ENCODE data around the gene OR1K1.
"Not testable (repeated sequence)": the region's sequence is repeated elsewhere in the genome, so short reads cannot be mapped to it uniquely, and the experiment has no call there.

OR1K1 gene

GRCh38 chr9:122812736-122813135 lies 12.8 kb downstream of the OR1K1 start:
- no peak for DNase-seq (ENCODE audit: low spot score)

GRCh38 chr9:122814545-122814944 lies 14.6 kb downstream of the OR1K1 start:
- no peak for DNase-seq (ENCODE audit: low spot score)

GRCh38 chr9:122815544-122815943 lies 15.6 kb downstream of the OR1K1 start:
- no peak for DNase-seq (ENCODE audit: low spot score)

GRCh38 chr9:122816163-122816867 lies 16.4 kb downstream of the OR1K1 start:
- no peak for DNase-seq (ENCODE audit: low spot score)

DNA sequence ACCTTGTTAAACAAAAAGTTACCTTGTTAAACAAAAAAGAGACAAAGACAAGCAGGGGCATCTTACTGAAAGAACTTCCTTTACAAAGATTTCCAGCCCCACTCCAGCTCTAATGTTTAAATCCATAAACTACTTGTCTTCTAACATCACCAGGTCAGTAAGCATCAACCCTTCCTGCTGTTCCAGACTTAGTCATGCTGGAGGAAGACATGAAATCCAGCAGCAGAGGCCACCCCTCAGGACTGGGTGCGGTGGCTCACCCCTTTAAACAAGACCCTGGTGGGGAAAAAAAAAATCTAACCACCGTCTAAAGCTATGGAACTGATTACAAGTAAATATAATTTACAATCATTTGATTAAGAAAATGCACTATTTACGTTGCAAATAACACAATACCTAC lies 19.4 kb downstream of the OR1K1 start:
- no peak for DNase-seq (ENCODE audit: low spot score)

- DNase-seq (ENCODE audit: low spot score): no peak
These were observed 20.0 kb downstream of the OR1K1 start for GRCh38 chr9:122819791-122820489.

DNA sequence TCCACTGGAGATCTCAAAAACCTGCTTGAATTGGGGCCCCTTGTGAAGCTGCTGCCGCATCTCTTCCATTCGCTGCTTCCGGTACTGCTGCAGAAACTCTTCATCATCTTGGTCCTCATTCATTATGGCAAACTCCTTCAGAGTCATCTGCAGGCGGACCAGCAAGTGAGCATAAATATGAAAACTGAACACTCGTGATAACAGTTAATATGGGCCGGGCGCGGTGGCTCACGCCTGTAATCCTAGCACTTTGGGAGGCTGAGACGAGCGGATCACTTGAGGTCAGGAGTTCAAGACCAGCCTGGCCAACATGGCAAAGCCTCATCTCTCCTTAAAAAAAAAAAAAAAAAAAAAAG lies 20.5 kb downstream of the OR1K1 start:
- DNase-seq (ENCODE audit: low spot score): no peak

- DNase-seq (ENCODE audit: low spot score): no peak
These were observed 21.5 kb downstream of the OR1K1 start for GRCh38 chr9:122821278-122821943.

GRCh38 chr9:122822056-122822455 lies 22.1 kb downstream of the OR1K1 start:
- no peak for DNase-seq (ENCODE audit: low spot score)

DNA sequence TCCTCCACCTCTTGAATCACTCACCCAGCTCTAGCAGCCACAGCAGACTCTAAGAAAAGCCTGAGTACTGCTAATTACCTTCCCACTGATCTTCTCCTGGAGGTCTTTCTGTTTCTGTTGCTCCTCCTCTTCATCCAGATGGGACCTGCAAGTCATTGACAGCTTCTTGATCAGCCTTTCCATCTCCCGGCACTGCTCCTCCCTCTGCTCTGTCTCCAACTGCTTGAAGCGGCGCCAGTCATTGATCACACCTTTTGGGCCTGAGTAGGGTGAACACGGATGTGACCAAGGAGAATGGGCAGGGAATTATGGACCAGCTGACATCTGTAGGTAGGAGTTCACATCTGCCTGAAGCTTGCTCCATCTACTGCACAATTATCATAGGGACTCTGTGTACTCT lies 23.0 kb downstream of the OR1K1 start:
- no peak for DNase-seq (ENCODE audit: low spot score)

GRCh38 chr9:122827761-122828093 lies 27.8 kb downstream of the OR1K1 start:
- DNase-seq (ENCODE audit: low spot score): peak; percentile 31

- DNase-seq (ENCODE audit: low spot score): not testable (repeated sequence)
These were observed 29.0 kb downstream of the OR1K1 start for GRCh38 chr9:122828965-122829284.

- DNase-seq (ENCODE audit: low spot score): no peak
These were observed 32.3 kb downstream of the OR1K1 start for GRCh38 chr9:122832194-122832593.

DNA sequence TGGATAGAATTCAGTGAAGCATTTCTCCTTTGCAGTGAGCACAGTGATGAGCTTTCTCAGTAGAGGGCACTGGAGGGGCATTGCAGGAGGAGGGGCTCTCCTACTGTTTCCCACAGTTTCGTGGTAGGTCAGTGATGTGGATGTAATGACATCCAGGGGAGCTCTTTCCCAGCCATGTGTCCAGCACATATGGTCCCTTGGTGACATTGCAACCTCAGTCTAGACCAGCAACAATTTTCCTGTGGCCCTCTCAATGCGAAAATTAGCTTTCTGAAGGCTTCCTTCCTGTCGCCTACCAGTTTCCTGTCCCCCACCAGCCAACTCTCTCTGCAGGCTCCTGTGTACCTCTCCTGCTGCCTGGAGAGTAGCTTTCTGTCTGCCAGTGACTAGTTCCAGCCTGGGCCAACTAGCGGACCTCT lies 35.4 kb downstream of the OR1K1 start:
- peak; percentile 30 for DNase-seq (ENCODE audit: low spot score)

- DNase-seq (ENCODE audit: low spot score): no peak
These were observed 37.4 kb downstream of the OR1K1 start for GRCh38 chr9:122837266-122837850.

- DNase-seq (ENCODE audit: low spot score): not testable (repeated sequence)
These were observed 38.5 kb downstream of the OR1K1 start for GRCh38 chr9:122838441-122838840.

DNA sequence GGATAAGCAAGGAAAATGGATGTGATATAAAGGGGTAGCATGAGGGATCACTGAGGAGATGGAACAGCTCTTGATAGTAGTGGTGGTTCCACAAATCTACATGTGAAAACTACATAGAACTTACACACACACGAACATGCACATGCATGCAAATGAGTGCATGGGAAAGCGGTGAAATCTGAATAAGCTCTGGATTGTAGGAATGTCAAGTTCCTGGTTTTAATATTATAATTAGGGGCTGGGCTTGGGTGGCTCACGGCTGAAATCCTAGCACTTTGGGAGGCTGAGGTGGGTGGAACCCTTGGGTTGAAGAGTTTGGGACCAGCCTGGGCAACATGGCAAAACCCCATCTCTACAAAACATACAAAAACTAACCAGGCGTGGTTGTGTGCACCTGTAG lies 41.6 kb downstream of the OR1K1 start:
- no peak for DNase-seq (ENCODE audit: low spot score)

DNA sequence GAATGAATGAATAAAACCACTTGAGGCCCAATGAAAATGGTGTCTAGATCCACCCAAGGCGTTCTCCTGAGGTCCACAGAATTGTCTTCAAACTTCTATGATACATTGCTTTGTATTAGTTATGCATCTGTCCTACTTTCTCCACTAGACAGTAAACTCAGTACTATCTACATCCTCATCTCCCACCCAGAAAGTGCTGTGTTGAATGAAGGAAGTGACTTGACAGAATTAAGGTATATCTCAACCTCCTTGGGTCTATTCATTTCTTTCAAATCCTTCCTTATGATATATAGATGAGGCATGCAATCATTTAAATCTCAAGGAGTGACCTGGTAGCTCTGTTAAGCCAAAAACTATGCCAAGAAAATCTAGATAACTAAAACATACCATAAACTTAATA lies 44.2 kb downstream of the OR1K1 start:
- DNase-seq (ENCODE audit: low spot score): no peak

DNA sequence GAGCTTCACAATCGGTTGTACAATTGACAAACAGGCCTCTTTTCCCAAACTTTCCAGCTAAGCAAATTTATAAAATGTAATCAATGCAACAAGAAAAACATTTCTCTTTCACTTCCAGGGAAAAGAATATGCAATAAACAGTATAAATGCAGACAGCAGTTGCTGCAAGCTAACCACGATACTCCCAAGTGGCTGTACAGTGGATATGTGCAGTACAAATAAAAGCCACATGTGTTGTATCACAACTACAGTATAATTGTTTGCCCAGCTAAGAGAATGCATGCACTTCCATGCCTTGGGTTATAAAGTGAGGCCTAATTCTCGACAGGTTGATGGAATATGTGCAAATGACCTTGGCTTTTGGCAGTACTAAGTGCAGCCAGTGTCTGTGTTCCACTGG lies 45.2 kb downstream of the OR1K1 start:
- no peak for DNase-seq (ENCODE audit: low spot score)

- DNase-seq (ENCODE audit: low spot score): no peak
These were observed 46.5 kb downstream of the OR1K1 start for GRCh38 chr9:122846371-122846940.

DNA sequence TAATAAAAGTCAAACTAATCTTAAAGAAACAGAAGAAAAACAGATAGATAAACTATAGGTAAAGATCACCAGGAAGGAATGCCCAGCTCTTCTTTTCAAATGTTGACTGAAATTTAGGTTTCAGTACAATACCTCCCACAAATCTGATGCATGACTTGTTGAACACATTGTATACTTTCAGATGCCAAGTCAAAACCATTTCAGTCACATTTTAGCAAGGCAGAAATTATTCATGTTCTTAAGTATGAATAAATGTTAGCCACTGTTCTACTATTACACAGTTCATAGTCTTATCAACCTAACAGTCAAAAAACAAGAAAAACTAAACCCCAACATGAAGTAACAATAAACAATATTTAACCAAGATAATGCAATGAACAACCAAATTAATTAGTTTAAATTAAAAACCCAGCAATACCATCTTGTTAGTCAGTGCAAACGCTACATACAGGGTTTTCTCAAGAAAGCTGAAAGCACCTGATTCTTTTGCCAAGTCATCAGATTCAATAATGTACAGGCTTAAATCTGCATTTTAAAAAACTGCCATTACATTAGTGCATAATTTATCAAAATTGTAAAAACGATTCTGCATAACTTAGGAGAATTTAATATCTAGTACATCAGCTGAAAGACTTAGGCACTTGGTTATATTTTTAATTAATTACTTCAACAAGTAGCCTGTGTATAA lies 48.5 kb downstream of the OR1K1 start:
- DNase-seq (ENCODE audit: low spot score): no peak

Data from NAMALWA (cell line).